ENCODE results near the gene CMPK1. TPM values are rescaled to one million over a fixed set of nuclear protein-coding genes. Genes with fewer than 3 reads are reported as not detected.

The CMPK1 gene
- total and polyA plus RNA-seq, 2 of the 4 experiments (the other 2 are of a cell fraction) = 23.1 to 31.9 TPM

DNA sequence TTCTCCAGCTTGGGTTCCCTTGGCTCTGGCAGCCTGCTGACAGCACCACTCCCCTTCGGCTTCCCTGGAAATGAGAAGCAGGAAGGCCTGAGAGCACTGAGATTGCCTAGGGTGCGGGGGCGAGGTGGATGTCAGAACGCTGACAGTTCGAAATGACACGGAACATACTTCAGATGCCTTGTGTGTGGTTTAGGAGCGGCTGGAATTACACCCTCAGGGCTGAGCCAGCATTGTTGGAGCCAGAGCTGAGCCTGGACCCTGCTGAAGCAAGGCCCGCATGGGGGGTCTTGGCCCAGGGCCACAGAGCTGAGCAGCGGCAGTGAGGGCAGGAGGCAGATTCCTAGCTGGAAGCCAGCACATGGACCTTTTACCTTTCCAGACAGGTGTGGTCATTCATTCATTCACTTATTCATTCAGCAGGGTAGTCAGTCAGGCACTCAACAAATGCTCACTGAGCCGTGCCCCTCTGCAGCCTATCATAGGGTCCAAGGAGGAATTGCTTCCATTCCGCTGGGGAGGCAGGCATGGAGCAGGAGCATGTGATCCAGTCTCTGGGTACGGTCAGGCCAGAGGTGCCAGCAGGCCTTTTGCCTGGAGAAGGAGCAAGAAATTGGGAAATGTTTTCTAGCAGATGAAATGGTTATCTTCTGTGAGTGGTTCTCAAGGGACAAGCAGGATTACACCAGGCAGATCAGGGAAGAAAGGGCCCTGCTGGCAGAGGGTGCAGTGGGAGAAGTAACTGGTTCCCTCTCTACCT lies 75.9 kb downstream of the CMPK1 start:
- H3K79me1 ChIP-seq (ENCODE audit: low read depth in 1 of 2, low read length in 2 of 2) = no peaks in the 10 kb centered on the region
- peak; percentile 84 for DNase-seq
- intact Hi-C loops (cut with micrococcal nuclease) = no loop called here
- TF ChIP-seq MXI1 (IDR thresholded peaks at IDR 0.05; ENCODE audit: borderline replicate concordance, low read depth, low read length) = peak; percentile 54; the same call in 1 of the 2 replicates
- TF ChIP-seq, protein P1, sequence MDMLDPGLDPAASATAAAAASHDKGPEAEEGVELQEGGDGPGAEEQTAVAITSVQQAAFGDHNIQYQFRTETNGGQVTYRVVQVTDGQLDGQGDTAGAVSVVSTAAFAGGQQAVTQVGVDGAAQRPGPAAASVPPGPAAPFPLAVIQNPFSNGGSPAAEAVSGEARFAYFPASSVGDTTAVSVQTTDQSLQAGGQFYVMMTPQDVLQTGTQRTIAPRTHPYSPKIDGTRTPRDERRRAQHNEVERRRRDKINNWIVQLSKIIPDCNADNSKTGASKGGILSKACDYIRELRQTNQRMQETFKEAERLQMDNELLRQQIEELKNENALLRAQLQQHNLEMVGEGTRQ (IDR thresholded peaks at IDR 0.05; ENCODE audit: low read depth, low read length) = 0 out of 2 replicates have a peak, but pooled peaks have one; percentile 28
- TF ChIP-seq MAFK (IDR thresholded peaks at IDR 0.05; ENCODE audit: low read depth, low read length) = peak; percentile 61; the same call in 1 of the 2 replicates
- TF ChIP-seq, protein P2, sequence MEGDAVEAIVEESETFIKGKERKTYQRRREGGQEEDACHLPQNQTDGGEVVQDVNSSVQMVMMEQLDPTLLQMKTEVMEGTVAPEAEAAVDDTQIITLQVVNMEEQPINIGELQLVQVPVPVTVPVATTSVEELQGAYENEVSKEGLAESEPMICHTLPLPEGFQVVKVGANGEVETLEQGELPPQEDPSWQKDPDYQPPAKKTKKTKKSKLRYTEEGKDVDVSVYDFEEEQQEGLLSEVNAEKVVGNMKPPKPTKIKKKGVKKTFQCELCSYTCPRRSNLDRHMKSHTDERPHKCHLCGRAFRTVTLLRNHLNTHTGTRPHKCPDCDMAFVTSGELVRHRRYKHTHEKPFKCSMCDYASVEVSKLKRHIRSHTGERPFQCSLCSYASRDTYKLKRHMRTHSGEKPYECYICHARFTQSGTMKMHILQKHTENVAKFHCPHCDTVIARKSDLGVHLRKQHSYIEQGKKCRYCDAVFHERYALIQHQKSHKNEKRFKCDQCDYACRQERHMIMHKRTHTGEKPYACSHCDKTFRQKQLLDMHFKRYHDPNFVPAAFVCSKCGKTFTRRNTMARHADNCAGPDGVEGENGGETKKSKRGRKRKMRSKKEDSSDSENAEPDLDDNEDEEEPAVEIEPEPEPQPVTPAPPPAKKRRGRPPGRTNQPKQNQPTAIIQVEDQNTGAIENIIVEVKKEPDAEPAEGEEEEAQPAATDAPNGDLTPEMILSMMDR (conservative IDR thresholded peaks at IDR 0.05; ENCODE audit: low read depth, low read length) = no peak
- H3K23ac ChIP-seq (ENCODE audit: low read depth, low read length) = peak overlapping the region; percentile 64; the same call in 1 of the 2 replicates
- H3K56ac ChIP-seq (ENCODE audit: extremely low read depth, insufficient read depth, low read length) = no peak overlapping the region
- no peak overlapping the region for H3K18ac ChIP-seq (ENCODE audit: low read depth, low read length)
- H3K4me1 ChIP-seq (ENCODE audit: control insufficient read depth, insufficient read depth, low read length) = peaks cover 23% of the 10 kb centered on the region
- in situ Hi-C loops (cut with MboI; ENCODE audit: low sequenced_read_pairs) = no loop called here
- H3K27ac ChIP-seq (ENCODE audit: insufficient read depth, low read length) = no peak overlapping the region
- peak overlapping the region; percentile 88 for H3K4ac ChIP-seq (ENCODE audit: low read depth, low read length)
- no peak overlapping the region for H3K4me3 ChIP-seq (ENCODE audit: insufficient read depth, low read depth, low read length)
- peak; percentile 83 for ATAC-seq (ENCODE audit: low read depth)
- peaks cover 4% of the 10 kb centered on the region; the same call in 1 of the 2 replicates for H3K27me3 ChIP-seq (ENCODE audit: control insufficient read depth, insufficient read depth, low read length)
- no peaks in the 10 kb centered on the region for H4K20me1 ChIP-seq (ENCODE audit: insufficient read depth, low read length)
- peak overlapping the region; percentile 91 for H2BK20ac ChIP-seq (ENCODE audit: low read depth, low read length)
- BruUV-seq (replicated peaks) = no TSS peak
- 0 out of 3 replicates have a peak overlapping the region, but pooled peaks have one; percentile 15 for H2BK15ac ChIP-seq (ENCODE audit: low read depth, low read length)
- no peak overlapping the region; the same call in 1 of the 2 replicates for H3K4me2 ChIP-seq (ENCODE audit: low read depth, low read length)
- peak overlapping the region; percentile 53 for H2AK9ac ChIP-seq (replicated peaks; ENCODE audit: low read depth, low read length, poor library complexity)
- peak overlapping the region; percentile 78 for H2AFZ ChIP-seq (replicated peaks; ENCODE audit: low read length, poor library complexity)
- H3K9me1 ChIP-seq (ENCODE audit: insufficient read depth, low read length) = peaks cover 15% of the 10 kb centered on the region
- dilution Hi-C loops (cut with HindIII; ENCODE audit: low sequenced_read_pairs, unreplicated experiment) = no loop called here
- peak overlapping the region; percentile 45 for H2BK5ac ChIP-seq (ENCODE audit: low read depth, low read length, poor library complexity, severe bottlenecking)
- peak overlapping the region; percentile 69 for H4K91ac ChIP-seq (ENCODE audit: insufficient read depth, low read depth, low read length)
- H3K14ac ChIP-seq (replicated peaks; ENCODE audit: low read depth, low read length) = peak overlapping the region; percentile 65; the same call in 1 of the 2 replicates
- 0% methylated on average over 3 of the region's 12 CpGs; no CpG with 5 or more reads in 1 of the 2 experiments for WGBS, 2 experiments (ENCODE audit: extremely low coverage in 2 of 2, insufficient read length in 1 of 2)
- H3K36me3 ChIP-seq (ENCODE audit: control insufficient read depth, insufficient read depth, low read length) = no peaks in the 10 kb centered on the region
- H3K9ac ChIP-seq (ENCODE audit: low read depth, low read length) = no peak overlapping the region
- H4K5ac ChIP-seq (ENCODE audit: low read depth, low read length) = no peak overlapping the region
- H4K8ac ChIP-seq (ENCODE audit: low read depth in 2 of 2, low read length in 2 of 2) = peak overlapping the region in 1 of 2 experiments; percentile 42; a peak in 1 of 4 replicates
- no peaks in the 10 kb centered on the region for H3K9me3 ChIP-seq (ENCODE audit: control insufficient read depth, insufficient read depth, low read length)
- H2BK120ac ChIP-seq (ENCODE audit: low read depth, low read length) = peak overlapping the region; percentile 75
- CTCF ChIA-PET = interaction anchor here (0.8 to 2.0 kb wide), 2 partner anchors 21 to 23 kb away, joined by 3 to 7 read pairs; no protein-coding TSS in a partner anchor
- POLR2A ChIA-PET (ENCODE audit: unreplicated experiment) = no interaction called here
- peak overlapping the region; percentile 77 for H2AK5ac ChIP-seq (ENCODE audit: low read depth, low read length)
